ENCODE measurements around the gene NARF.

- no peak for TF ChIP-seq CTCF (IDR thresholded peaks at IDR 0.05)
- TF ChIP-seq POLR2A (IDR thresholded peaks at IDR 0.05): no peak
Measured at GRCh38 chr17:82491196-82491530, 32.6 kb downstream of the NARF start.
